WTC11 (cell line): ENCODE measurements around the gene CD2AP. TPM values are rescaled to one million over a fixed set of nuclear protein-coding genes. Genes with fewer than 3 reads are reported as not detected.

ENCODE experiments used
- ATAC-seq: fragments of 200-7000 bp; cut with Tn5 transposase; 2 replicates; pipeline ENCODE4 v1.10.0; 2021; ENCODE audit warnings: mild to moderate bottlenecking, moderate library complexity
- CTCF ChIA-PET: fragments of 300-600 bp; sonication (Branson Sonifier 250); formaldehyde crosslinking; loops from one replicate; lab custom pipeline; 2021; ENCODE audit warnings: antibody characterized with exemption; lab: Charles Lee
- POLR2A ChIA-PET: fragments of 350-600 bp; sonication (Branson Sonifier 250); formaldehyde crosslinking; loops from one replicate; lab custom pipeline; 2021; ENCODE audit warnings: antibody characterized with exemption; lab: Charles Lee
- DNase-seq: peaks from one replicate; pipeline ENCODE4 v3.0.0; 2021; ENCODE audit warnings: low spot score
- H3K27ac Mint-ChIP-seq: 2 replicates; pipeline ENCODE4 v1.8.0; 2021; ENCODE audit warnings: mixed read lengths
- H3K27me3 Mint-ChIP-seq: 2 replicates; pipeline ENCODE4 v1.8.0; 2021; ENCODE audit warnings: low read depth, mild to moderate bottlenecking, moderate library complexity, mixed read lengths
- H3K36me3 Mint-ChIP-seq: 2 replicates; pipeline ENCODE4 v1.8.0; 2021; ENCODE audit warnings: mixed read lengths
- H3K4me1 Mint-ChIP-seq: 2 replicates; pipeline ENCODE4 v1.8.0; 2022; ENCODE audit warnings: mixed read lengths
- H3K4me3 Mint-ChIP-seq: 2 replicates; pipeline ENCODE4 v1.8.0; 2021; ENCODE audit warnings: mild to moderate bottlenecking, moderate library complexity, mixed read lengths
- H3K9me3 Mint-ChIP-seq: 2 replicates; pipeline ENCODE4 v1.8.0; 2021; ENCODE audit warnings: mixed read lengths
- CREM ChIP-seq: sonication (generic); formaldehyde crosslinking; IDR thresholded peaks from 2 replicates; pipeline ENCODE4 v1.8.1; 2022; ENCODE audit warnings: mild to moderate bottlenecking, missing genetic modification reagents, moderate library complexity
- ESRRA ChIP-seq: sonication (generic); formaldehyde crosslinking; IDR thresholded peaks from 2 replicates; pipeline ENCODE4 v1.8.1; 2022; ENCODE audit warnings: mild to moderate bottlenecking, missing genetic modification reagents, borderline replicate concordance
- ETV6 ChIP-seq: sonication (generic); formaldehyde crosslinking; IDR thresholded peaks from 2 replicates; pipeline ENCODE4 v1.8.1; 2022; ENCODE audit warnings: mild to moderate bottlenecking, missing genetic modification reagents
- FOXJ3 ChIP-seq: sonication (generic); formaldehyde crosslinking; IDR thresholded peaks from 2 replicates; pipeline ENCODE4 v1.9.0; 2021; ENCODE audit warnings: missing genetic modification reagents, mild to moderate bottlenecking, borderline replicate concordance
- FOXK1 ChIP-seq: sonication (generic); formaldehyde crosslinking; IDR thresholded peaks from 2 replicates; pipeline ENCODE4 v1.8.0; 2022; ENCODE audit warnings: mild to moderate bottlenecking, moderate library complexity, missing genetic modification reagents
- MXD4 ChIP-seq: fragments of 250-450 bp; sonication (Bioruptor Pico); IDR thresholded peaks from 2 replicates; pipeline ENCODE4 v1.8.0; 2021; ENCODE audit warnings: mild to moderate bottlenecking, moderate library complexity, borderline replicate concordance
- PRRX2 ChIP-seq: fragments of 250-450 bp; sonication (Bioruptor Pico); IDR thresholded peaks from 2 replicates; pipeline ENCODE4 v1.8.0; 2021; ENCODE audit warnings: mild to moderate bottlenecking
- RORB ChIP-seq: fragments of 250-450 bp; sonication (Bioruptor Pico); IDR thresholded peaks from 2 replicates; pipeline ENCODE4 v1.9.0; 2021; ENCODE audit warnings: mild to moderate bottlenecking
- SOX15 ChIP-seq: fragments of 250-450 bp; sonication (Bioruptor Pico); IDR thresholded peaks from 2 replicates; pipeline ENCODE4 v1.9.0; 2021; ENCODE audit warnings: mild to moderate bottlenecking
- ZNF263 ChIP-seq: sonication (generic); formaldehyde crosslinking; IDR thresholded peaks from 2 replicates; pipeline ENCODE4 v1.8.1; 2022; ENCODE audit warnings: low read depth, mild to moderate bottlenecking, moderate library complexity, missing genetic modification reagents
- total RNA-seq: library from RNA; stranded (reverse); gene quantifications from 3 replicates; pipeline ENCODE4 v1.2.3, GENCODE V29; 2021
- TF ChIP-seq, protein P1 (sequence below): sonication (generic); formaldehyde crosslinking; IDR thresholded peaks from 2 replicates; pipeline ENCODE4 v1.8.0; 2022; ENCODE audit warnings: mild to moderate bottlenecking, missing genetic modification reagents
- TF ChIP-seq, protein P2 (sequence below): sonication (generic); formaldehyde crosslinking; conservative IDR thresholded peaks from 2 replicates; pipeline ENCODE4 v1.8.1; 2023; ENCODE audit warnings: mild to moderate bottlenecking, low read depth, missing genetic modification reagents, moderate library complexity
- TF ChIP-seq, protein P3 (sequence below): fragments of 200-600 bp; IDR thresholded peaks from 2 replicates; pipeline ENCODE4 v1.8.0; 2022; ENCODE audit warnings: antibody characterized with exemption
- TF ChIP-seq, protein P4 (sequence below): sonication (generic); formaldehyde crosslinking; IDR thresholded peaks from 2 replicates; pipeline ENCODE4 v1.8.0; 2023; ENCODE audit warnings: missing genetic modification reagents, mild to moderate bottlenecking, borderline replicate concordance
- TF ChIP-seq, protein P5 (sequence below): sonication (generic); formaldehyde crosslinking; IDR thresholded peaks from 2 replicates; pipeline ENCODE4 v1.8.1; 2023; ENCODE audit warnings: mild to moderate bottlenecking, missing genetic modification reagents, moderate library complexity
- TF ChIP-seq, protein P6 (sequence below): sonication (generic); formaldehyde crosslinking; IDR thresholded peaks from 2 replicates; pipeline ENCODE4 v1.8.0; 2023; ENCODE audit warnings: mild to moderate bottlenecking, missing genetic modification reagents
- TF ChIP-seq, protein P7 (sequence below): sonication (generic); formaldehyde crosslinking; IDR thresholded peaks from 2 replicates; pipeline ENCODE4 v1.8.1; 2022; ENCODE audit warnings: low read depth, missing genetic modification reagents, borderline replicate concordance
- TF ChIP-seq, protein P8 (sequence below): fragments of 250-450 bp; sonication (Bioruptor Pico); IDR thresholded peaks from 2 replicates; pipeline ENCODE4 v1.9.0; 2021; ENCODE audit warnings: mild to moderate bottlenecking

CD2AP gene
- total RNA-seq, 1 experiment from 2014 or later, result 77.0 TPM

DNA sequence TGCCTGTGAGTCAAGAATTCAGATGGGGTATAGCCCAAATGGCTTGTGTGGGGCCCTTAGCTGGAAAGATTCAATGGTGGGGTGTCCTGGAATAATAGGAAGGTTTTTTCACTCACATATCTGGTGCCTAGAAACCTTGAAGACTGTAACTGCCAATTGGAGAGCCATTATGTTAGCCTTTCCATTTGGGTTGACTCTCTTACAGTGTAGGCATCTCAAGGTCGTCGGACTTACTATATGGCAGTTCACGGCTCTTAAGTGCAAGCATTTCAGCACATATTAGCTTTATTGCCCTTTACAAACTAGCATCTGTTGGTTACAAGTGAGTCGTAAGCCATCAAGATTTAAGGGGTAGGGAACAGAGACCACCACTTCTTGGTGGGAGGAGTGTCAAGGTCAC, 74.1 kb downstream of the CD2AP start:
- CTCF ChIA-PET, result no interaction called here
- POLR2A ChIA-PET, result no interaction called here
- no peak overlapping the region for H3K4me3 Mint-ChIP-seq
- H3K27ac Mint-ChIP-seq, result peak overlapping the region; percentile 58; the same call in 1 of the 2 replicates
- peaks cover 74% of the 10 kb centered on the region for H3K36me3 Mint-ChIP-seq
- ATAC-seq, result no peak
- peaks cover 55% of the 10 kb centered on the region for H3K9me3 Mint-ChIP-seq
- DNase-seq, result no peak
- H3K27me3 Mint-ChIP-seq, result no peaks in the 10 kb centered on the region
- H3K4me1 Mint-ChIP-seq, result no peaks in the 10 kb centered on the region
- no peak for TF ChIP-seq CREM
- no peak for TF ChIP-seq SOX15 (CRISPR knock-in tag)
- no peak for TF ChIP-seq RORB
- TF ChIP-seq MXD4 (CRISPR knock-in tag), result no peak
- TF ChIP-seq, protein P1, sequence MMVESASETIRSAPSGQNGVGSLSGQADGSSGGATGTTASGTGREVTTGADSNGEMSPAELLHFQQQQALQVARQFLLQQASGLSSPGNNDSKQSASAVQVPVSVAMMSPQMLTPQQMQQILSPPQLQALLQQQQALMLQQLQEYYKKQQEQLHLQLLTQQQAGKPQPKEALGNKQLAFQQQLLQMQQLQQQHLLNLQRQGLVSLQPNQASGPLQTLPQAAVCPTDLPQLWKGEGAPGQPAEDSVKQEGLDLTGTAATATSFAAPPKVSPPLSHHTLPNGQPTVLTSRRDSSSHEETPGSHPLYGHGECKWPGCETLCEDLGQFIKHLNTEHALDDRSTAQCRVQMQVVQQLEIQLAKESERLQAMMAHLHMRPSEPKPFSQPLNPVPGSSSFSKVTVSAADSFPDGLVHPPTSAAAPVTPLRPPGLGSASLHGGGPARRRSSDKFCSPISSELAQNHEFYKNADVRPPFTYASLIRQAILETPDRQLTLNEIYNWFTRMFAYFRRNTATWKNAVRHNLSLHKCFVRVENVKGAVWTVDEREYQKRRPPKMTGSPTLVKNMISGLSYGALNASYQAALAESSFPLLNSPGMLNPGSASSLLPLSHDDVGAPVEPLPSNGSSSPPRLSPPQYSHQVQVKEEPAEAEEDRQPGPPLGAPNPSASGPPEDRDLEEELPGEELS, result no peak
- TF ChIP-seq, protein P2, sequence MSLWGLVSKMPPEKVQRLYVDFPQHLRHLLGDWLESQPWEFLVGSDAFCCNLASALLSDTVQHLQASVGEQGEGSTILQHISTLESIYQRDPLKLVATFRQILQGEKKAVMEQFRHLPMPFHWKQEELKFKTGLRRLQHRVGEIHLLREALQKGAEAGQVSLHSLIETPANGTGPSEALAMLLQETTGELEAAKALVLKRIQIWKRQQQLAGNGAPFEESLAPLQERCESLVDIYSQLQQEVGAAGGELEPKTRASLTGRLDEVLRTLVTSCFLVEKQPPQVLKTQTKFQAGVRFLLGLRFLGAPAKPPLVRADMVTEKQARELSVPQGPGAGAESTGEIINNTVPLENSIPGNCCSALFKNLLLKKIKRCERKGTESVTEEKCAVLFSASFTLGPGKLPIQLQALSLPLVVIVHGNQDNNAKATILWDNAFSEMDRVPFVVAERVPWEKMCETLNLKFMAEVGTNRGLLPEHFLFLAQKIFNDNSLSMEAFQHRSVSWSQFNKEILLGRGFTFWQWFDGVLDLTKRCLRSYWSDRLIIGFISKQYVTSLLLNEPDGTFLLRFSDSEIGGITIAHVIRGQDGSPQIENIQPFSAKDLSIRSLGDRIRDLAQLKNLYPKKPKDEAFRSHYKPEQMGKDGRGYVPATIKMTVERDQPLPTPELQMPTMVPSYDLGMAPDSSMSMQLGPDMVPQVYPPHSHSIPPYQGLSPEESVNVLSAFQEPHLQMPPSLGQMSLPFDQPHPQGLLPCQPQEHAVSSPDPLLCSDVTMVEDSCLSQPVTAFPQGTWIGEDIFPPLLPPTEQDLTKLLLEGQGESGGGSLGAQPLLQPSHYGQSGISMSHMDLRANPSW (CRISPR knock-in tag), result no peak
- TF ChIP-seq FOXJ3 (CRISPR knock-in tag), result no peak
- TF ChIP-seq PRRX2 (CRISPR knock-in tag), result no peak
- TF ChIP-seq, protein P3, sequence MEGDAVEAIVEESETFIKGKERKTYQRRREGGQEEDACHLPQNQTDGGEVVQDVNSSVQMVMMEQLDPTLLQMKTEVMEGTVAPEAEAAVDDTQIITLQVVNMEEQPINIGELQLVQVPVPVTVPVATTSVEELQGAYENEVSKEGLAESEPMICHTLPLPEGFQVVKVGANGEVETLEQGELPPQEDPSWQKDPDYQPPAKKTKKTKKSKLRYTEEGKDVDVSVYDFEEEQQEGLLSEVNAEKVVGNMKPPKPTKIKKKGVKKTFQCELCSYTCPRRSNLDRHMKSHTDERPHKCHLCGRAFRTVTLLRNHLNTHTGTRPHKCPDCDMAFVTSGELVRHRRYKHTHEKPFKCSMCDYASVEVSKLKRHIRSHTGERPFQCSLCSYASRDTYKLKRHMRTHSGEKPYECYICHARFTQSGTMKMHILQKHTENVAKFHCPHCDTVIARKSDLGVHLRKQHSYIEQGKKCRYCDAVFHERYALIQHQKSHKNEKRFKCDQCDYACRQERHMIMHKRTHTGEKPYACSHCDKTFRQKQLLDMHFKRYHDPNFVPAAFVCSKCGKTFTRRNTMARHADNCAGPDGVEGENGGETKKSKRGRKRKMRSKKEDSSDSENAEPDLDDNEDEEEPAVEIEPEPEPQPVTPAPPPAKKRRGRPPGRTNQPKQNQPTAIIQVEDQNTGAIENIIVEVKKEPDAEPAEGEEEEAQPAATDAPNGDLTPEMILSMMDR, result no peak
- TF ChIP-seq ESRRA, result no peak
- TF ChIP-seq ZNF263 (CRISPR knock-in tag), result no peak
- TF ChIP-seq, protein P4, sequence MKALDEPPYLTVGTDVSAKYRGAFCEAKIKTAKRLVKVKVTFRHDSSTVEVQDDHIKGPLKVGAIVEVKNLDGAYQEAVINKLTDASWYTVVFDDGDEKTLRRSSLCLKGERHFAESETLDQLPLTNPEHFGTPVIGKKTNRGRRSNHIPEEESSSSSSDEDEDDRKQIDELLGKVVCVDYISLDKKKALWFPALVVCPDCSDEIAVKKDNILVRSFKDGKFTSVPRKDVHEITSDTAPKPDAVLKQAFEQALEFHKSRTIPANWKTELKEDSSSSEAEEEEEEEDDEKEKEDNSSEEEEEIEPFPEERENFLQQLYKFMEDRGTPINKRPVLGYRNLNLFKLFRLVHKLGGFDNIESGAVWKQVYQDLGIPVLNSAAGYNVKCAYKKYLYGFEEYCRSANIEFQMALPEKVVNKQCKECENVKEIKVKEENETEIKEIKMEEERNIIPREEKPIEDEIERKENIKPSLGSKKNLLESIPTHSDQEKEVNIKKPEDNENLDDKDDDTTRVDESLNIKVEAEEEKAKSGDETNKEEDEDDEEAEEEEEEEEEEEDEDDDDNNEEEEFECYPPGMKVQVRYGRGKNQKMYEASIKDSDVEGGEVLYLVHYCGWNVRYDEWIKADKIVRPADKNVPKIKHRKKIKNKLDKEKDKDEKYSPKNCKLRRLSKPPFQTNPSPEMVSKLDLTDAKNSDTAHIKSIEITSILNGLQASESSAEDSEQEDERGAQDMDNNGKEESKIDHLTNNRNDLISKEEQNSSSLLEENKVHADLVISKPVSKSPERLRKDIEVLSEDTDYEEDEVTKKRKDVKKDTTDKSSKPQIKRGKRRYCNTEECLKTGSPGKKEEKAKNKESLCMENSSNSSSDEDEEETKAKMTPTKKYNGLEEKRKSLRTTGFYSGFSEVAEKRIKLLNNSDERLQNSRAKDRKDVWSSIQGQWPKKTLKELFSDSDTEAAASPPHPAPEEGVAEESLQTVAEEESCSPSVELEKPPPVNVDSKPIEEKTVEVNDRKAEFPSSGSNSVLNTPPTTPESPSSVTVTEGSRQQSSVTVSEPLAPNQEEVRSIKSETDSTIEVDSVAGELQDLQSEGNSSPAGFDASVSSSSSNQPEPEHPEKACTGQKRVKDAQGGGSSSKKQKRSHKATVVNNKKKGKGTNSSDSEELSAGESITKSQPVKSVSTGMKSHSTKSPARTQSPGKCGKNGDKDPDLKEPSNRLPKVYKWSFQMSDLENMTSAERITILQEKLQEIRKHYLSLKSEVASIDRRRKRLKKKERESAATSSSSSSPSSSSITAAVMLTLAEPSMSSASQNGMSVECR (CRISPR knock-in tag), result no peak
- TF ChIP-seq, protein P5, sequence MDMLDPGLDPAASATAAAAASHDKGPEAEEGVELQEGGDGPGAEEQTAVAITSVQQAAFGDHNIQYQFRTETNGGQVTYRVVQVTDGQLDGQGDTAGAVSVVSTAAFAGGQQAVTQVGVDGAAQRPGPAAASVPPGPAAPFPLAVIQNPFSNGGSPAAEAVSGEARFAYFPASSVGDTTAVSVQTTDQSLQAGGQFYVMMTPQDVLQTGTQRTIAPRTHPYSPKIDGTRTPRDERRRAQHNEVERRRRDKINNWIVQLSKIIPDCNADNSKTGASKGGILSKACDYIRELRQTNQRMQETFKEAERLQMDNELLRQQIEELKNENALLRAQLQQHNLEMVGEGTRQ (CRISPR knock-in tag), result no peak
- no peak for TF ChIP-seq FOXK1 (CRISPR knock-in tag)
- TF ChIP-seq, protein P6, sequence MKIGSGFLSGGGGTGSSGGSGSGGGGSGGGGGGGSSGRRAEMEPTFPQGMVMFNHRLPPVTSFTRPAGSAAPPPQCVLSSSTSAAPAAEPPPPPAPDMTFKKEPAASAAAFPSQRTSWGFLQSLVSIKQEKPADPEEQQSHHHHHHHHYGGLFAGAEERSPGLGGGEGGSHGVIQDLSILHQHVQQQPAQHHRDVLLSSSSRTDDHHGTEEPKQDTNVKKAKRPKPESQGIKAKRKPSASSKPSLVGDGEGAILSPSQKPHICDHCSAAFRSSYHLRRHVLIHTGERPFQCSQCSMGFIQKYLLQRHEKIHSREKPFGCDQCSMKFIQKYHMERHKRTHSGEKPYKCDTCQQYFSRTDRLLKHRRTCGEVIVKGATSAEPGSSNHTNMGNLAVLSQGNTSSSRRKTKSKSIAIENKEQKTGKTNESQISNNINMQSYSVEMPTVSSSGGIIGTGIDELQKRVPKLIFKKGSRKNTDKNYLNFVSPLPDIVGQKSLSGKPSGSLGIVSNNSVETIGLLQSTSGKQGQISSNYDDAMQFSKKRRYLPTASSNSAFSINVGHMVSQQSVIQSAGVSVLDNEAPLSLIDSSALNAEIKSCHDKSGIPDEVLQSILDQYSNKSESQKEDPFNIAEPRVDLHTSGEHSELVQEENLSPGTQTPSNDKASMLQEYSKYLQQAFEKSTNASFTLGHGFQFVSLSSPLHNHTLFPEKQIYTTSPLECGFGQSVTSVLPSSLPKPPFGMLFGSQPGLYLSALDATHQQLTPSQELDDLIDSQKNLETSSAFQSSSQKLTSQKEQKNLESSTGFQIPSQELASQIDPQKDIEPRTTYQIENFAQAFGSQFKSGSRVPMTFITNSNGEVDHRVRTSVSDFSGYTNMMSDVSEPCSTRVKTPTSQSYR, result no peak
- TF ChIP-seq, protein P7, sequence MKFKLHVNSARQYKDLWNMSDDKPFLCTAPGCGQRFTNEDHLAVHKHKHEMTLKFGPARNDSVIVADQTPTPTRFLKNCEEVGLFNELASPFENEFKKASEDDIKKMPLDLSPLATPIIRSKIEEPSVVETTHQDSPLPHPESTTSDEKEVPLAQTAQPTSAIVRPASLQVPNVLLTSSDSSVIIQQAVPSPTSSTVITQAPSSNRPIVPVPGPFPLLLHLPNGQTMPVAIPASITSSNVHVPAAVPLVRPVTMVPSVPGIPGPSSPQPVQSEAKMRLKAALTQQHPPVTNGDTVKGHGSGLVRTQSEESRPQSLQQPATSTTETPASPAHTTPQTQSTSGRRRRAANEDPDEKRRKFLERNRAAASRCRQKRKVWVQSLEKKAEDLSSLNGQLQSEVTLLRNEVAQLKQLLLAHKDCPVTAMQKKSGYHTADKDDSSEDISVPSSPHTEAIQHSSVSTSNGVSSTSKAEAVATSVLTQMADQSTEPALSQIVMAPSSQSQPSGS (CRISPR knock-in tag), result no peak
- no peak for TF ChIP-seq ETV6 (CRISPR knock-in tag)
- TF ChIP-seq, protein P8, sequence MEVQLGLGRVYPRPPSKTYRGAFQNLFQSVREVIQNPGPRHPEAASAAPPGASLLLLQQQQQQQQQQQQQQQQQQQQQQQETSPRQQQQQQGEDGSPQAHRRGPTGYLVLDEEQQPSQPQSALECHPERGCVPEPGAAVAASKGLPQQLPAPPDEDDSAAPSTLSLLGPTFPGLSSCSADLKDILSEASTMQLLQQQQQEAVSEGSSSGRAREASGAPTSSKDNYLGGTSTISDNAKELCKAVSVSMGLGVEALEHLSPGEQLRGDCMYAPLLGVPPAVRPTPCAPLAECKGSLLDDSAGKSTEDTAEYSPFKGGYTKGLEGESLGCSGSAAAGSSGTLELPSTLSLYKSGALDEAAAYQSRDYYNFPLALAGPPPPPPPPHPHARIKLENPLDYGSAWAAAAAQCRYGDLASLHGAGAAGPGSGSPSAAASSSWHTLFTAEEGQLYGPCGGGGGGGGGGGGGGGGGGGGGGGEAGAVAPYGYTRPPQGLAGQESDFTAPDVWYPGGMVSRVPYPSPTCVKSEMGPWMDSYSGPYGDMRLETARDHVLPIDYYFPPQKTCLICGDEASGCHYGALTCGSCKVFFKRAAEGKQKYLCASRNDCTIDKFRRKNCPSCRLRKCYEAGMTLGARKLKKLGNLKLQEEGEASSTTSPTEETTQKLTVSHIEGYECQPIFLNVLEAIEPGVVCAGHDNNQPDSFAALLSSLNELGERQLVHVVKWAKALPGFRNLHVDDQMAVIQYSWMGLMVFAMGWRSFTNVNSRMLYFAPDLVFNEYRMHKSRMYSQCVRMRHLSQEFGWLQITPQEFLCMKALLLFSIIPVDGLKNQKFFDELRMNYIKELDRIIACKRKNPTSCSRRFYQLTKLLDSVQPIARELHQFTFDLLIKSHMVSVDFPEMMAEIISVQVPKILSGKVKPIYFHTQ (CRISPR knock-in tag), result no peak
